ENCODE data around the gene KRT9. TPM values are rescaled to one million over a fixed set of nuclear protein-coding genes. Genes with fewer than 3 reads are reported as not detected.
"Not testable (repeated sequence)": the region's sequence is repeated elsewhere in the genome, so short reads cannot be mapped to it uniquely, and the experiment has no call there.

KRT9 gene
- total RNA-seq = not detected

DNA sequence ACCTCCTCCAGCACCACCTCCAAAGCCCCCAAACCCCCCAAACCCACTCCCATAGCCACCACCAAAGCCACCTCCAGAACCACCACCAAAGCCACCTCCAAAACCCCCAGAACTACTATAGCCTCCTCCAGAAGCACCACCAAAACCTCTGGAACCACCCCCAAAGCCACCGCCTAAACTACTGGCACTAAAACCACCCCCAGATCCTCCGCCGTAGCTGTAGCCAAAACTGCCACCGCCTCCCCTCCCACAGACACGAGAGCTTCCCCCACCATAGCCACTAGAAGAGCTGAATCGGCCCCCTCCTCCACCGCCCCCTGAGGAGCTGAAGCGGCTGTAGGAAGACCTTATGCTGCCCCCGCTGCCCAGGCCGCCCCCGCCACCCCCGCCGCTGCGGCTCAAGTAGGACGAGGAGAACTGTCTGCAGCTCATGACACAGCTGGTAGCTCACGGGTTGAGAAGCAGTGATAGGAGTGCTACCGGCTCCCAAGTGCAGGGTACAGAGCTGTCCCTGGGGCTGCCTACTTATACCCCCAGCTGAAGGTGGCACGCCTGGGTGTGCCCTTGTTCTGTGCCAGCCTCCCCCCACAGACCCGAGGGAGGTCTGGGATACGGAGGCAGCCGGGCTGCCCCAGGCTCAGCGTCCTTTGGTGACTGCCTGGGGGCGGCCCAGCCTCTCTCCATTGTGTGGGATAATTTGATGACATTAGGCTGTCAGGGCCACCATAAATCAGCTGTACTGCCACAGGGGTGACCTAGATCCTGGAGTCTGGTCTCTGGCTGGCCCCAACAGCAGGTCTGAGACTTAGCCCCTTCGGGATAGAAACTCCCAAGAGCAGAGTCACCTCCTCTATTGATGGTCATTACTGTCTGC, at the start of gene KRT9:
Gene KRT9 (minus strand): TSS at position 499 of the 874 bp plus-strand sequence. CDS start 67 bp downstream, at position 432.
- Mint-ChIP-seq H3K36me3 (peaks cover 4% of the 10 kb centered on the region), H3K27me3 (peaks cover 31% of the 10 kb centered on the region), H3K4me1 (peaks cover 5% of the 10 kb centered on the region), H3K9me3 (ENCODE audit: low read depth) (peaks cover 16% of the 10 kb centered on the region), H3K27ac (no peak within 1 kb of the TSS), H3K4me3 (no peak within 1 kb of the TSS)
- no peak for ATAC-seq
- CTCF ChIA-PET = interaction anchor here (1.2 to 1.3 kb wide), 2 partner anchors 22 to 91 kb away, joined by 5 read pairs; no protein-coding TSS in a partner anchor
- DNase-seq = no peak

- H3K4me3 Mint-ChIP-seq; ATAC-seq; H3K27ac Mint-ChIP-seq; H3K36me3 Mint-ChIP-seq; H3K4me1 Mint-ChIP-seq; DNase-seq; H3K9me3 Mint-ChIP-seq (ENCODE audit: low read depth); H3K27me3 Mint-ChIP-seq: not testable (repeated sequence)
- CTCF ChIA-PET = interaction anchor here (1.3 to 1.5 kb wide), 2 partner anchors 9 to 27 kb away, joined by 3 to 4 read pairs; no protein-coding TSS in a partner anchor
These were observed 49.6 kb upstream of the KRT9 start for GRCh38 chr17:41621435-41621817.

DNA sequence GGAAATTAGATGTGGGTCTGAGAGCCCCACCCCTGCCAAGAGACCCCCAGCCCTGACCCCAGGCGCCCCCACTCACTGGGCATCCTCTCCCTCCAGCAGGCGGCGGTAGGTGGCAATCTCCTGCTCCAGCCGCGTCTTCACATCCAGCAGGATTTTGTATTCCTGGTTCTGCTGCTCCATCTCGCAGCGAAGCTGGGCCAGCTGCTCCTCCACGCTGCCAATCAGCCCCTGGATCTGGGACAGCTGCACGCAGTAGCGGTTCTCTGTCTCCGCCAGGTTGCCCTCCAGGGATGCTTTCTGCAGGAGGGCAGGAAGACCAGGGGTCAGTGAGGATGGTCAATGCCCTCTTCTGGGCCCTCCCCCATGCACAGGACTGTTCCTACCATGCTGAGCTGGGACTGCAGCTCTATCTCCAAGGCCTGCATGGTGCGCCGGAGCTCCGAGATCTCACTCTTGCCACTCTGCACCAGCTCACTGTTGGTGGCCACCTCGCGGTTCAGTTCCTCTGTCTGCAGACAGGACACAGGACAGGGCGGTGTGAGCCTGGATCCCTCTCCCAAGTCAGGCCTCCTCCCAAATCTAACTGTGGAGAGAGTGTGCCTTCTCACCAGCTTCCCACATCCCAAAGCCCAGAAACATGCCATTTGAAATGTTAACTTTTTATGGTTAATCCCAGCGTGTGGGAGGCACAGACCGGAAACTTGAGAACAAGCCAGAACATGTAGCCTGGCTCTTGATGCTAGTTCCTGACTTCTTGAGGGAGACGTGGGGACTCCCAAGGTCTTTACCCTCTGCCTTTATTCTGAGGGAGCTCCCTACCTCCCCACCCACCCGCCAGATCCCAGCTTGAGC, 49.0 kb upstream of the KRT9 start:
- ATAC-seq (no peak), DNase-seq (no peak)
- Mint-ChIP-seq H3K27ac (no peak overlapping the region), H3K4me3 (no peak overlapping the region), H3K27me3 (no peaks in the 10 kb centered on the region), H3K9me3 (ENCODE audit: low read depth) (no peaks in the 10 kb centered on the region), H3K4me1 (no peaks in the 10 kb centered on the region), H3K36me3 (no peaks in the 10 kb centered on the region)
- CTCF ChIA-PET = interaction anchor here (1.3 to 1.5 kb wide), 2 partner anchors 9 to 27 kb away, joined by 3 to 4 read pairs; no protein-coding TSS in a partner anchor

- not testable (repeated sequence) for H3K9me3 Mint-ChIP-seq (ENCODE audit: low read depth); ATAC-seq; DNase-seq; H3K4me3 Mint-ChIP-seq; H3K36me3 Mint-ChIP-seq; H3K4me1 Mint-ChIP-seq; H3K27me3 Mint-ChIP-seq; H3K27ac Mint-ChIP-seq
- CTCF ChIA-PET = interaction anchor here (1.3 to 1.5 kb wide), 2 partner anchors 10 to 28 kb away, joined by 3 to 4 read pairs; no protein-coding TSS in a partner anchor
These were observed 48.2 kb upstream of the KRT9 start for GRCh38 chr17:41619927-41620582.

DNA sequence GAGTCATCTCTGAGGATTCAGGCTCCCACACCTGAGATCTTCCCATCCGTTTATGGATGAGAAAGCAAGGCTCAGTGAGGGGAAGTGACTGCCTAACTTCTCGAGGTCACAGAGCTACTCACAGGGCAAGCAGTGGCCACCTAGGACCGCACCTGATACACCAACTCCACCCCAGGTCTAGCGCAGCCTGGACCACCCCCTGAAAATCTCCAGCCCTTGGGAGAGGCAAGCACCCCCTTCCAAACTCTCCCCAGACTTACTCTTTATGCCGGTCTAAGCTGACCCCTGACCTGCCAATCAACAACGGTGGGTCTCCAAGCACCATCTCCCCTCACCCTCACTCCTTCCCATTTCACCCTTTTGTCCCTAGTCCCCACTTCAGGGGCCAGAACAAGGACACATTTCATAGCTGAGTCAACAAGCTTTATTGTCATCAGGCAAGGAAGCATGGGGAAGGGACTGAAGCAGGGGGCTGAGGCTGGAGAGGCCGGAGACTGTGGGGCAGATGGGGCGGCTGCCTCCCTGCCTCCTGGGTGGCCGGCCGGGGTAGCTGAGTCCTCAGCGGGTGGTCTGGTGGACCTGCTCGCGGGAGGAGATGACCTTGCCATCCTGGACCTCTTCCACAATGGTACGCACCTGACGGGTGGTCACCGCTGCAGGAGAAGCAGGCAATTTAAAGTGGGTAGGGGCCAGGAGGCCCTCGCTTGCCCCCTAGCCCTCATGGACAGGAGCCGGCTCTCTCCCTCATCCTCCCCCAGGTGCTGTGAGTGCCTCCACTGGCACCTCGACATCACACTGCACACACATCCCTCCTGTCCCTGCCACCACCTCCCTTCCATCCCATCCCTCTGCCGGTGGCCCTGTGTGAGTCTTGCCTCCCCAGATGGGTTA, 47.4 kb upstream of the KRT9 start:
- Mint-ChIP-seq H3K4me3 (no peak overlapping the region), H3K27ac (no peak overlapping the region), H3K36me3 (no peaks in the 10 kb centered on the region), H3K9me3 (ENCODE audit: low read depth) (no peaks in the 10 kb centered on the region), H3K4me1 (no peaks in the 10 kb centered on the region), H3K27me3 (no peaks in the 10 kb centered on the region)
- CTCF ChIA-PET = no interaction called here
- no peak for DNase-seq
- no peak for ATAC-seq

DNA sequence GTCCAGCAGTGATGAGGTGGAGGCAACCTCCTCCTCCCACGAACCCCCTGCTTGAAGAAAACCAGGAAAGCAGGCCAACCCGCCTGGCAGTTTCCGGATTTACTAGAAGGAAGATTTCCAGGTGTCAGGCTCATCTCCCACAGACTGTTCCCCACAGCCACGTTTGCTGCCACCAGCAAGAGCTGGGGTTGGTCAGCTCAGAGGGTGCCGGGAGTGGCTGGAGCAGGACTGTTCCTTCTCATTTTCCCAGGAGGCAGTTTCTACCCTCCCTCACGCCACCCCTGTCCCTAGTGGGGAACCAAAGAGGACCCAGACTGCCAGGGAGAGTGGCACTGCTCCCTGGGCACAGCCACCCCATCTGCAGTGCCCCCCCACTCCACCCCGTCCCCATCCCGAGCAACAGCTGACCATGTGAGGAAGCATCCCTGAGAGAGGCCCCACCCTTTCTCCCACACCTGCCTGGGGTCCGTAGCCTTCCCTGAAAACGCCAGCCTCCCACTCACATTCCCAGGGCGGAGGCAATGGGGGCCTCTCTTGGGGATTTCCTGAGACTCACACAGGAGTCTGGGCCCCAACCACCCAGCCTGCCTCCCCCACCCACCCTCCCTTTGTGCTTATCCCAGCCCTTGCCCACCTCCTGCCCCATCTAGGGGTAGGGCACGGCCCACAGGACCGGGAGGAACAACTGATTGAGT, 46.6 kb upstream of the KRT9 start:
- Mint-ChIP-seq H3K4me1 (no peaks in the 10 kb centered on the region), H3K27me3 (no peaks in the 10 kb centered on the region), H3K9me3 (ENCODE audit: low read depth) (no peaks in the 10 kb centered on the region), H3K4me3 (no peak overlapping the region), H3K36me3 (no peaks in the 10 kb centered on the region), H3K27ac (no peak overlapping the region)
- ATAC-seq (no peak), DNase-seq (no peak)
- CTCF ChIA-PET = no interaction called here

- Mint-ChIP-seq H3K36me3 (no peaks in the 10 kb centered on the region), H3K4me1 (no peaks in the 10 kb centered on the region), H3K9me3 (ENCODE audit: low read depth) (no peaks in the 10 kb centered on the region), H3K27ac (no peak overlapping the region), H3K4me3 (no peak overlapping the region), H3K27me3 (no peaks in the 10 kb centered on the region)
- ATAC-seq = no peak
- no peak for DNase-seq
- CTCF ChIA-PET = no interaction called here
These were observed 45.8 kb upstream of the KRT9 start for GRCh38 chr17:41617698-41618097.

- Mint-ChIP-seq H3K4me1 (no peaks in the 10 kb centered on the region), H3K27ac (no peak overlapping the region), H3K27me3 (no peaks in the 10 kb centered on the region), H3K9me3 (ENCODE audit: low read depth) (no peaks in the 10 kb centered on the region), H3K4me3 (no peak overlapping the region), H3K36me3 (no peaks in the 10 kb centered on the region)
- ATAC-seq = no peak
- no peak for DNase-seq
- CTCF ChIA-PET = no interaction called here
These were observed 45.3 kb upstream of the KRT9 start for GRCh38 chr17:41617136-41617535.

DNA sequence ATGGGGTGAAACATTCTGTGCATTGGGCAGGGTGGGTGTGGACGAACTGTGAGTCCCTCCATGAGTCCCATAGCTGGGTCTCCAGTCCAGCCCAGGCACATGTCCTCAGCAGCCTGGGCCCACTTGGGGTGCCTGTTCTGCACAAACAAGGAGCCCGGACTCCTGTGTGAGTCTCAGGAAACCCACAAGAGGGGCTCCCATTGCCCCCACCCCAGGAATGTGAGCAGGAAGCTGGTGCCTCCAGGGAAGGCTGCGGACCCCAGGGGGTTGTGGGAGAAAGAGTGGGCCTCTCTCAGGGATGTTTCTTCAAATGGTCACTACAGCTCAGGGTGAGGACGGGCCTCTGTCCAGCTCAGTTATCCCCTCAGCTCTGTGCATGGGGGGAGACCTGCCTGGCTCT, 44.6 kb upstream of the KRT9 start:
- CTCF ChIA-PET = interaction anchor here (0.7 kb wide), 1 partner anchor 32 kb away, joined by 3 read pairs; no protein-coding TSS in a partner anchor
- not testable (repeated sequence) for DNase-seq; H3K9me3 Mint-ChIP-seq (ENCODE audit: low read depth); H3K4me3 Mint-ChIP-seq; H3K27me3 Mint-ChIP-seq; H3K27ac Mint-ChIP-seq; ATAC-seq; H3K4me1 Mint-ChIP-seq; H3K36me3 Mint-ChIP-seq

GRCh38 chr17:41615454-41615853, 43.6 kb upstream of the KRT9 start:
- DNase-seq (no peak), ATAC-seq (no peak)
- H3K9me3 Mint-ChIP-seq (ENCODE audit: low read depth) = no peaks in the 10 kb centered on the region
- H3K4me1 Mint-ChIP-seq = no peaks in the 10 kb centered on the region
- no peaks in the 10 kb centered on the region for H3K27me3 Mint-ChIP-seq
- no peaks in the 10 kb centered on the region for H3K36me3 Mint-ChIP-seq
- no peak overlapping the region for H3K4me3 Mint-ChIP-seq
- no peak overlapping the region for H3K27ac Mint-ChIP-seq
- CTCF ChIA-PET = no interaction called here

DNA sequence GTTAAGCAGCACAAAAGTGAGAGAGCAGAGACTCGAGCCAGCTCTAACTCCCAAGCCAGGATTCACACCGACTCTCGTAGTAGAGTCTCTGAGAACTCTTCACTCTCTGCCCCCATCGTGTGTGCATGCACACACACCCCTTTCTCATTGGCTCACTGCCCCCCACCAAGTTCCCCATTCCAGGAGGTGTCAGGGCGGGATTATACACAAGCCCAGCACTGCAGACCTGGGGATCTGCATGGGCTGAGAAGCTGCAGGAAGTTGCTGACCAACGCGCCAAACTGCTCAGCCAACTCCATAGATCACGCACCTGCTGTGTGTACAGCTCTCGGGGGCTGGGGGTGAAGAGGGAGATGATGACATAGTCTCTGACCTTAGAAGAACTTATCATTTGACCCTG, 42.9 kb upstream of the KRT9 start:
- H3K9me3 Mint-ChIP-seq (ENCODE audit: low read depth); H3K4me1 Mint-ChIP-seq; ATAC-seq; CTCF ChIA-PET; H3K4me3 Mint-ChIP-seq; H3K36me3 Mint-ChIP-seq; DNase-seq; H3K27ac Mint-ChIP-seq; H3K27me3 Mint-ChIP-seq: not testable (repeated sequence)

DNA sequence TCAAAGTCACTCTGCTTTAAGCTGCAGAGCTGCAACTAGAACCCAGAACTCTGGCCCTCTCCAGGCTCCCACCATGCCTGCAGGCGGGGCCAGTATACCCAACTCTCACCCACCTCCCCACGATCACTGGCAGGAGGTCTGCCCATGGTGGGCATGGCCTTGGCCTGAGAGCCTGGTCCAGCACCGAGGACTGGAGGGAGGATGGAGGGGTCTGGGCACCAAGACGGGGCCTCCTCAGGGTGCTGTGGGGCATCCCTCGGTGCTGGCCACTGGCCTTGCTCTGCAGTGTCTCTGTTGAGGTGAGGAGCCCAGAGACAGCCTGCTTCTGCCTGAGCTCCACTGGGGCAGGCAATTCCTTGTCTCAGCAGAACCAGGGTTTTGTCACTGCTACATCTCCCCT, 42.2 kb upstream of the KRT9 start:
- Mint-ChIP-seq H3K27me3 (peaks cover 5% of the 10 kb centered on the region), H3K27ac (no peak overlapping the region), H3K4me1 (no peaks in the 10 kb centered on the region), H3K4me3 (no peak overlapping the region), H3K36me3 (no peaks in the 10 kb centered on the region), H3K9me3 (ENCODE audit: low read depth) (no peaks in the 10 kb centered on the region)
- CTCF ChIA-PET = no interaction called here
- no peak for ATAC-seq
- DNase-seq = no peak
